ENCODE measurements around the gene NFE2L3. TPM values are rescaled to one million over a fixed set of nuclear protein-coding genes. Genes with fewer than 3 reads are reported as not detected.

NFE2L3 gene, protein sequence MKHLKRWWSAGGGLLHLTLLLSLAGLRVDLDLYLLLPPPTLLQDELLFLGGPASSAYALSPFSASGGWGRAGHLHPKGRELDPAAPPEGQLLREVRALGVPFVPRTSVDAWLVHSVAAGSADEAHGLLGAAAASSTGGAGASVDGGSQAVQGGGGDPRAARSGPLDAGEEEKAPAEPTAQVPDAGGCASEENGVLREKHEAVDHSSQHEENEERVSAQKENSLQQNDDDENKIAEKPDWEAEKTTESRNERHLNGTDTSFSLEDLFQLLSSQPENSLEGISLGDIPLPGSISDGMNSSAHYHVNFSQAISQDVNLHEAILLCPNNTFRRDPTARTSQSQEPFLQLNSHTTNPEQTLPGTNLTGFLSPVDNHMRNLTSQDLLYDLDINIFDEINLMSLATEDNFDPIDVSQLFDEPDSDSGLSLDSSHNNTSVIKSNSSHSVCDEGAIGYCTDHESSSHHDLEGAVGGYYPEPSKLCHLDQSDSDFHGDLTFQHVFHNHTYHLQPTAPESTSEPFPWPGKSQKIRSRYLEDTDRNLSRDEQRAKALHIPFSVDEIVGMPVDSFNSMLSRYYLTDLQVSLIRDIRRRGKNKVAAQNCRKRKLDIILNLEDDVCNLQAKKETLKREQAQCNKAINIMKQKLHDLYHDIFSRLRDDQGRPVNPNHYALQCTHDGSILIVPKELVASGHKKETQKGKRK
- total RNA-seq (2022; extraction: Qiagen RNA extraction; ENCODE audit: low read depth), result 6.6 to 12.5 TPM (median 8.4 TPM) in 5 replicates

DNA sequence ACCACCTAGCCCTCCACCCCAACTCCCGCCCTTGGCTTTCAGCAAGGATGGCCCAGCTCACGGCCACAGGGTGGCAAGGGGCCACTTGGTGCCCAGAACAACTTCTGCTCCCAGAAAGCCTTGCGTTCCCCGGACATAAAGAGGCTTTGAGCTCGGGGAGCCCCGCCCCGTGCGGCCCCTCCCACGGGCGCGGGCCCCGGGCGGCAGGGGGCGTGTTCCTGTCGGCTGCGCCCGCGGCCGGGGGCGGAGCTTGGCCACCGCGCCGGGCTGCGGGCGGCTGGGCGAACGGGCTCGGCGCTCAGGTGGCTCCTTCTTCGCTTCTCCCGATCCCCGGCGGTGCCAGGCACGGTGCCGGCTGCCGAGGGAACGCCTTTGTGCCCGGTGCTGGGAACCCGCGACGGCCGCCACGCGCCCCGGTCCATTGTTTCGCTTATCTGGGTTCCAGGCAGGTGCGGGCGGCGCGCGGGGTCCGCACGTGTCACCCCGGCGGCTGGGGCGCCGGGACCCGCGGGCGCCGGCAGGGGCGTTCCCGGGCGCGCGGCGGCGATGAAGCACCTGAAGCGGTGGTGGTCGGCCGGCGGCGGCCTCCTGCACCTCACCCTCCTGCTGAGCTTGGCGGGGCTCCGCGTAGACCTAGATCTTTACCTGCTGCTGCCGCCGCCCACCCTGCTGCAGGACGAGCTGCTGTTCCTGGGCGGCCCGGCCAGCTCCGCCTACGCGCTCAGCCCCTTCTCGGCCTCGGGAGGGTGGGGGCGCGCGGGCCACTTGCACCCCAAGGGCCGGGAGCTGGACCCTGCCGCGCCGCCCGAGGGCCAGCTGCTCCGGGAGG lies at the start of gene NFE2L3:
NFE2L3 (plus strand) TSS at position 246 of the 829 bp plus-strand sequence; CDS start at position 547, 301 bp downstream.

DNA sequence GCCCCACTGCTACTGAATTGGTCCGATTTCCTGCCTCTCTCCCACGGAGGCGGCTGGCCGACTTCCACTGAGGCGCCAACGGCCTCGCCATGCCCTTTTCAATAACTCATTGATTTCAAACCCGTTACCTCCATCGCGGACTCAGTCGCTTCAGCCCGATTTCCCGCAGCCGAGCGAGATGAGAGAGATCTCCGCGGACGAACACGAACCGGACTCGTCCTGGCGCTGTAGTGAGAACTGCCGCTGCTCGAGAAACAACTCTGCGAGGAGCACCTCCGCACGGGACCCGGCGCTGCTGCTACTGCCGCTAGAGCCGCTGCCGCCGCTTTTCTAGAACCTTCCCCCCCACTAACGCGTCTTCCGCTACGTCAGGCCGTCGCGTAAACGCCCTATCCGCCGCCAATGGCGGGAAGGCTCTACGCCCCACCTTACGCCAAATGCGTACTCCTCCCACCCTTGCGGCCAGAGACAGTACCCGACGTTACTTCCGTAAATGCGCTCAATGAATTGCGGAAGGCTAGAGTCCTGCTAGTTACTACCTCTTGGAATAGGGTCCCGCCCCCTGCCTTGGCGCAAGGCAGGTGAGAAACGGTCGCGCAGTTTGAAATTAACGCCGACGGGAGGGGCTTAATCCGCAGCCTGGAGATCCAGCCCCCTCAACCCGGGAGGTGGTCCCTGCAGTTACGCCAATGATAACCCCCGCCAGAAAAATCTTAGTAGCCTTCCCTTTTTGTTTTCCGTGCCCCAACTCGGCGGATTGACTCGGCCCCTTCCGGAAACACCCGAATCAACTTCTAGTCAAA lies 48.6 kb downstream of the NFE2L3 start, which contains the start of gene HNRNPA2B1:
HNRNPA2B1 (minus strand) TSS at position 303 of the 803 bp plus-strand sequence; CDS start at position 134, 169 bp downstream.

DNA sequence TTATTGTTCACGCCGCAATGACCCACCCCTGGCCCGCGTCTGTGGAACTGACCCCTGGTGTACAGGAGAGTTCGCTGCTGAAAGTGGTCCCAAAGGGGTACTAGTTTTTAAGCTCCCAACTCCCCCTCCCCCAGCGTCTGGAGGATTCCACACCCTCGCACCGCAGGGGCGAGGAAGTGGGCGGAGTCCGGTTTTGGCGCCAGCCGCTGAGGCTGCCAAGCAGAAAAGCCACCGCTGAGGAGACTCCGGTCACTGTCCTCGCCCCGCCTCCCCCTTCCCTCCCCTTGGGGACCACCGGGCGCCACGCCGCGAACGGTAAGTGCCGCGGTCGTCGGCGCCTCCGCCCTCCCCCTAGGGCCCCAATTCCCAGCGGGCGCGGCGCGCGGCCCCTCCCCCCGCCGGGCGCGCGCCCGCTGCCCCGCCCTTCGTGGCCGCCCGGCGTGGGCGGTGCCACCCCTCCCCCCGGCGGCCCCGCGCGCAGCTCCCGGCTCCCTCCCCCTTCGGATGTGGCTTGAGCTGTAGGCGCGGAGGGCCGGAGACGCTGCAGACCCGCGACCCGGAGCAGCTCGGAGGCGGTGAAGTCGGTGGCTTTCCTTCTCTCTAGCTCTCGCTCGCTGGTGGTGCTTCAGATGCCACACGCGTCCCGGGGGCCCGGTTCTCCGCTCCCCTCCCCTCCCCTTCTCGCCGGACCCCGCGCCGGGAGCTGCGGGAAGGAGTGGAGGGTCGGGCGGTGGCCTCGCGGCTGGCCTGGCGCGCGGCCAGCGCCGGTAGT lies 49.4 kb downstream of the NFE2L3 start, which contains the start of gene CBX3:
CBX3 (plus strand) TSS at position 499 of the 772 bp plus-strand sequence. CDS start 1,254 bp downstream, outside the sequence.

Other genes starting within 250 kb of the NFE2L3 start
- 1,204 to 1,479 TPM (median 1,292 TPM) in 5 replicates for gene HNRNPA2B1, start 48.5 kb downstream of the NFE2L3 start, total RNA-seq (2022; extraction: Qiagen RNA extraction; ENCODE audit: low read depth)
- gene CBX3, start 49.5 kb downstream of the NFE2L3 start, total RNA-seq (2022; extraction: Qiagen RNA extraction; ENCODE audit: low read depth), result 177 to 367 TPM (median 226 TPM) in 5 replicates
- gene SNX10, start 139.7 kb downstream of the NFE2L3 start, total RNA-seq (2022; extraction: Qiagen RNA extraction; ENCODE audit: low read depth), result 2.2 to 4.6 TPM (median 4.2 TPM) in 5 replicates